GM12874 (cell line): ENCODE measurements around the gene DUSP5.

Experiments
- CTCF ChIP-seq: IDR thresholded peaks from 2 replicates; pipeline ENCODE4 v1.5.1; 2011; ENCODE audit warnings: low read depth, mild to moderate bottlenecking, control low read depth, low read length, moderate library complexity; ENCODE audit not compliant: insufficient read depth

Gene DUSP5

DNA sequence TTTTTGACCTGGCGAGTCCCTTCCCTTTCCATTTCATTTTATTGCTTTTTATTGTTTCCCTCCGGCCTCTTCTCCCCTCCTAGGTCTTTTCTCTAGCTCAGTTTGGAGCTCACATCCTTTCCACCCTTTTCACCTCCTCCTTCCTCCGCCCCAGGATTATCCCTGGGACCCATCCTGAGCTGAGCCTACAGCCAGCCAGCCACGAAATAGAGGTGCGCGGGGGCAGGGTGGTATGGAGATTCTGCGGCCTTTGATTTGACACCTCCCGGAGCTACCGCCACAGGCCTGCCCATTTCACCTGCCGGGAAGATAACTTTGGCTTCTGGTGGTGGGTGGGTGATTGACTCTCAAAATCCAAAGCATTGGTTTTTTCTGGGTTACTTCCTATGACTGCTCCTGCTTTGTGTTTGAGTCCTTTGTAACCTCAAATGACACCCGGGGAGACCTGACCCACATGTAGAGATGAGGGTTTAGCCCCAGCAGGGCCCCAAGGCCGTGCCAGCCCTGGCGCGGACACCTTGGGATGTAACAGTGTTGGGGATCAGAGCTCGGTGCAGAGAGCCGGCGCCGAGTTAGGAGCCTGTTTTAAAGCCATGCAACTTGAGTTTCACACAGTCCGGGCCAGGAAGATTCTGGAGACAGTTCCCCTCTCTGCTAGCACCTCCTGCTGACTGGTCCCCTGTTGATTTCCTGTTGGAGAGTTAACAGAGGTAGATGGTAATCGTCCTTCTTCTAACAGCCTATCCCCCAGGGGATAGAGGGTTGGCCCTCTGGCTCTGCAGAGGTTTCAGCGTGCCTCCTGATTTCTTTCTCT, 1.5 kb downstream of the DUSP5 start:
- peak; percentile 34; the same call in 1 of the 2 replicates for TF ChIP-seq CTCF

- TF ChIP-seq CTCF: no peak
Measured at GRCh38 chr10:110499796-110500514, 2.2 kb downstream of the DUSP5 start.

DNA sequence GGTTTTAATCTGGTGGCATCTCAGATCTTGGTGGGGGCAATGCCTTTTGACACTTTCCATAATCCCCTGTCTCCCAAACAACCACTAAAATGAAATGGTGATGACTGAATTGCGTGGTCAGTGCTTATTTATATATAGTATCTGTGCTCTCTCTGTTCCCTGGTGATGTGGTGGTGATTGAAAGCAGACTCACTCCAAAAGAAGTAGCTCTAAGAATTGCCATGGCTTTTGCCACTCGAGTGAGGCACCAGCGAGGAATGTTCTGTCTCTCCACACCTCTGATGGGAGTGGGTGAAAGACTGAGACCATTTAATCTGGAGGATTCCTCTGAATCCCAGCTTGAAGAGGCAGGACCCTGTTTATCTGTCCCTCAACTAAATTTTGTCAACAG, 2.8 kb downstream of the DUSP5 start:
- TF ChIP-seq CTCF: no peak

GRCh38 chr10:110501142-110501937, 3.6 kb downstream of the DUSP5 start:
- TF ChIP-seq CTCF: no peak

DNA sequence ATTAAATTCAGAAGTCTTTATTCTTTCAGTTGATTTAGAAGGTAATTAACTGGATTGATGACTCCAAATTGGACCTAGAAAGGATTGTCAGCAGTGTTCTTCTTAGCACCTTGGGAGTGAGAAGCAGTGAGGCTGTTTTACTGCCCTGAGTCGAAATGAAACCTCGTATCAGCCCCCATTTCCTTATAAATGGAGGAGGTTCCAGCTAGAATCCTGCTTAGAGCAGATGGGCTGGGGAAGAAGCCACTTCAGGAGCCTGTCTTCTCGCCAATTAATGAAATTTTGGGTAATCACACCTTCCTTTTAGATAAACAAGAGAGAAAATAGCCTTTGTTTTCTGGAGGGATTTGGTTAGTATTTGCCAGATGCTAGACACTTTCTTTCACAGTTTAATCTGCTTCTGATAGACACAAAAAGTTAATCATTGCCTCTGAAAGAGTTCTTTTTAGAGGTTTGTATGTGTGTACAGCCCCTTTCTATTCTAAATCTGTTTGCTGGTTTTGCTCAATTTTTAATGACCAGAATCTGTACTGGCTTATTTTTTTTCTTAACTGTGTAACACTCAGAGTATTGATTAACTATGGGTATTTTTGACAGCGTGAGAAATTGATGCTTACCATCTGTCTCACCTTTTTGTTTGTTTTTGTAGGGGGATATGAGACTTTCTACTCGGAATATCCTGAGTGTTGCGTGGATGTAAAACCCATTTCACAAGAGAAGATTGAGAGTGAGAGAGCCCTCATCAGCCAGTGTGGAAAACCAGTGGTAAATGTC, 4.6 kb downstream of the DUSP5 start:
- no peak for TF ChIP-seq CTCF

GRCh38 chr10:110502851-110503301, 5.2 kb downstream of the DUSP5 start:
- no peak for TF ChIP-seq CTCF
